Uterus (tissue), 2 donors: ENCODE measurements around the gene CT45A7.
"Not testable (repeated sequence)": the region's sequence is repeated elsewhere in the genome, so short reads cannot be mapped to it uniquely, and the experiment has no call there.

Experiments used
- POLR2A ChIP-seq, 2 donors: fragments of 450-650 bp; IDR thresholded peaks; one replicate each; pipeline ENCODE4 v1.6.1; 2016; ENCODE audit warnings: antibody characterized with exemption in 2 of 2, mild to moderate bottlenecking in 1 of 2, moderate library complexity in 1 of 2
- TF ChIP-seq, protein P1 (sequence below), 4 experiments: fragments of 200-600 bp in 2 of 4; fragments of 450-650 bp in 2 of 4; sonication (generic) in 2 of 4; IDR thresholded peaks; one replicate each; pipeline ENCODE4 v1.5.1; 2016 to 2019; ENCODE audit warnings: antibody characterized with exemption in 4 of 4, mild to moderate bottlenecking in 2 of 4, moderate library complexity in 1 of 4

DNA sequence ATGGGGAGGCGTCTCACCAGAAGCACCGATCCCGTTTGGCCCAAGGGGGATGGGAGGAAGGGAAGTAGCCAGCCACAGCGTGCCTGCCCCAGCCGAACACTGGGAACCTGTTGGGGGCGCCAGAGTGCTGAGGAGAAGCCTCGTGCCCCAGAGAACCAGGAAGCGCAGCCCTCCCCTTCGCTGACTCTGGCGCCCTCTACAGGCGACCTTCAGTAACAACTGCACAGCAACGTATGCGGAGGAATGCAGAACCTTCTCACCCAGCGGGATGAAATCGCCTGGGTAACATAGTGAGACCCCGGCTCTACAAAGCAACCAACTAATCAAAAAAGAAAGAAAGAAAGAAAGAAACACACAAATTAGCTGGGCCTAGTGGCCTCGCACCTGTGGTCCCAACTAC lies 17.2 kb downstream of the CT45A7 start, which contains the start of gene CT45A2:
- TF ChIP-seq, protein P1, sequence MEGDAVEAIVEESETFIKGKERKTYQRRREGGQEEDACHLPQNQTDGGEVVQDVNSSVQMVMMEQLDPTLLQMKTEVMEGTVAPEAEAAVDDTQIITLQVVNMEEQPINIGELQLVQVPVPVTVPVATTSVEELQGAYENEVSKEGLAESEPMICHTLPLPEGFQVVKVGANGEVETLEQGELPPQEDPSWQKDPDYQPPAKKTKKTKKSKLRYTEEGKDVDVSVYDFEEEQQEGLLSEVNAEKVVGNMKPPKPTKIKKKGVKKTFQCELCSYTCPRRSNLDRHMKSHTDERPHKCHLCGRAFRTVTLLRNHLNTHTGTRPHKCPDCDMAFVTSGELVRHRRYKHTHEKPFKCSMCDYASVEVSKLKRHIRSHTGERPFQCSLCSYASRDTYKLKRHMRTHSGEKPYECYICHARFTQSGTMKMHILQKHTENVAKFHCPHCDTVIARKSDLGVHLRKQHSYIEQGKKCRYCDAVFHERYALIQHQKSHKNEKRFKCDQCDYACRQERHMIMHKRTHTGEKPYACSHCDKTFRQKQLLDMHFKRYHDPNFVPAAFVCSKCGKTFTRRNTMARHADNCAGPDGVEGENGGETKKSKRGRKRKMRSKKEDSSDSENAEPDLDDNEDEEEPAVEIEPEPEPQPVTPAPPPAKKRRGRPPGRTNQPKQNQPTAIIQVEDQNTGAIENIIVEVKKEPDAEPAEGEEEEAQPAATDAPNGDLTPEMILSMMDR (IDR thresholded peaks at IDR 0.05), result not testable (repeated sequence)
- TF ChIP-seq POLR2A (IDR thresholded peaks at IDR 0.05), result not testable (repeated sequence)
